LNCAP (cell line): ENCODE data around the gene CCNDBP1.

Experiments used
- CTCF ChIP-seq: fragments of 450-650 bp; IDR thresholded peaks from 2 replicates; pipeline ENCODE4 v1.5.1; 2017; ENCODE audit warnings: mild to moderate bottlenecking

CCNDBP1 gene

GRCh38 chr15:43165801-43166325 is 19.3 kb upstream of the CCNDBP1 start:
- no peak for TF ChIP-seq CTCF

- TF ChIP-seq CTCF = no peak
Observed at GRCh38 chr15:43168192-43169107, 16.8 kb upstream of the CCNDBP1 start.

- no peak for TF ChIP-seq CTCF
Observed at GRCh38 chr15:43169888-43170287, 15.3 kb upstream of the CCNDBP1 start.

GRCh38 chr15:43183270-43183669 is 1.9 kb upstream of the CCNDBP1 start:
- no peak for TF ChIP-seq CTCF

- no peak for TF ChIP-seq CTCF
Observed at GRCh38 chr15:43184407-43185124, 637 bp upstream of the CCNDBP1 start.

GRCh38 chr15:43186003-43186353 is 775 bp downstream of the CCNDBP1 start:
- no peak for TF ChIP-seq CTCF

GRCh38 chr15:43187544-43188155 is 2.4 kb downstream of the CCNDBP1 start:
- peak; percentile 74 for TF ChIP-seq CTCF
